Gastroesophageal sphincter (tissue), 4 donors: ENCODE data around the gene UBAC2. TPM values are rescaled to one million over a fixed set of nuclear protein-coding genes. Genes with fewer than 3 reads are reported as not detected.

ENCODE experiments used
- ATAC-seq: fragments of 150-250 bp; one replicate; pipeline ENCODE4 v1.9.1; 2016; ENCODE audit warnings: mild to moderate bottlenecking, moderate library complexity
- H3K27ac ChIP-seq, 4 donors: fragments of 200-600 bp; sonication (generic) in 3 of 4; 1 replicate in 3 of 4; 2 replicates in 1 of 4; pipeline ENCODE4 v1.5.1; 2016 to 2019
- H3K27me3 ChIP-seq: fragments of 200-600 bp; sonication (generic); one replicate; pipeline ENCODE4 v1.5.1; 2019
- H3K36me3 ChIP-seq, 2 donors: fragments of 200-600 bp; sonication (generic); one replicate each; pipeline ENCODE4 v1.5.1; 2019; ENCODE audit warnings: control low read depth in 1 of 2
- H3K4me1 ChIP-seq, 3 donors: fragments of 200-600 bp; sonication (generic); 1 replicate in 2 of 3; 2 replicates in 1 of 3; pipeline ENCODE4 v1.5.1; 2016 to 2019; ENCODE audit warnings: control low read depth in 2 of 3
- H3K4me3 ChIP-seq, 2 donors: fragments of 200-600 bp; sonication (generic); one replicate each; pipeline ENCODE4 v1.5.1; 2019; ENCODE audit warnings: mild to moderate bottlenecking in 1 of 2, moderate library complexity in 1 of 2
- H3K9me3 ChIP-seq, 3 donors: fragments of 200-600 bp; sonication (generic); one replicate each; pipeline ENCODE4 v1.5.1; 2017 to 2019; ENCODE audit warnings: control low read depth in 2 of 3
- EP300 ChIP-seq: sonication (generic); formaldehyde crosslinking; IDR thresholded peaks from one replicate; pipeline ENCODE4 v1.6.1; 2017; ENCODE audit warnings: antibody characterized with exemption, mild to moderate bottlenecking
- POLR2A ChIP-seq, 2 donors: fragments of 450-650 bp; IDR thresholded peaks; one replicate each; pipeline ENCODE4 v1.6.1; 2017; ENCODE audit warnings: antibody characterized with exemption in 2 of 2, mild to moderate bottlenecking in 2 of 2, moderate library complexity in 1 of 2
- POLR2AphosphoS5 ChIP-seq: sonication (generic); formaldehyde crosslinking; IDR thresholded peaks from one replicate; pipeline ENCODE4 v1.6.1; 2017; ENCODE audit warnings: antibody characterized with exemption
- WGBS, 2 donors: methylation state at CpG; one replicate each; pipeline ENCODE4 v1.1.5; 2018; ENCODE audit warnings: low coverage in 1 of 2; 5-methylcytosine and 5-hydroxymethylcytosine counted together
- total RNA-seq, 4 donors: library from RNA; depleted of rRNA; stranded (reverse); fragments of >200 nt; gene quantifications; one replicate each; pipeline ENCODE4 v1.1.0, GENCODE V29; 2016
- TF ChIP-seq, protein P1 (sequence below), 4 experiments: fragments of 200-600 bp in 2 of 4; fragments of 450-650 bp in 2 of 4; sonication (generic) in 1 of 4; IDR thresholded peaks; one replicate each; pipeline ENCODE4 v1.5.1; 2017 to 2019; ENCODE audit warnings: antibody characterized with exemption in 4 of 4, mild to moderate bottlenecking in 2 of 4, moderate library complexity in 2 of 4

The UBAC2 gene
- total RNA-seq, 4 donors from 2014 or later, result 45.0 to 59.6 (median 52.2) TPM

- Histone ChIP-seq H3K36me3 (peaks cover 0 to 47% of the 10 kb centered on the region in 2 donors), H3K27me3 (no peaks in the 10 kb centered on the region), H3K9me3 (no peaks in the 10 kb centered on the region), H3K27ac (no peak overlapping the region), H3K4me1 (no peaks in the 10 kb centered on the region), H3K4me3 (no peak overlapping the region)
- 87 to 93% methylated on average over 5 of the region's 5 CpGs for WGBS, 2 donors
- ATAC-seq, result no peak
- TF ChIP-seq POLR2AphosphoS5 (no peak), EP300 (no peak), POLR2A (IDR thresholded peaks at IDR 0.05) (no peak)
- TF ChIP-seq, protein P1, sequence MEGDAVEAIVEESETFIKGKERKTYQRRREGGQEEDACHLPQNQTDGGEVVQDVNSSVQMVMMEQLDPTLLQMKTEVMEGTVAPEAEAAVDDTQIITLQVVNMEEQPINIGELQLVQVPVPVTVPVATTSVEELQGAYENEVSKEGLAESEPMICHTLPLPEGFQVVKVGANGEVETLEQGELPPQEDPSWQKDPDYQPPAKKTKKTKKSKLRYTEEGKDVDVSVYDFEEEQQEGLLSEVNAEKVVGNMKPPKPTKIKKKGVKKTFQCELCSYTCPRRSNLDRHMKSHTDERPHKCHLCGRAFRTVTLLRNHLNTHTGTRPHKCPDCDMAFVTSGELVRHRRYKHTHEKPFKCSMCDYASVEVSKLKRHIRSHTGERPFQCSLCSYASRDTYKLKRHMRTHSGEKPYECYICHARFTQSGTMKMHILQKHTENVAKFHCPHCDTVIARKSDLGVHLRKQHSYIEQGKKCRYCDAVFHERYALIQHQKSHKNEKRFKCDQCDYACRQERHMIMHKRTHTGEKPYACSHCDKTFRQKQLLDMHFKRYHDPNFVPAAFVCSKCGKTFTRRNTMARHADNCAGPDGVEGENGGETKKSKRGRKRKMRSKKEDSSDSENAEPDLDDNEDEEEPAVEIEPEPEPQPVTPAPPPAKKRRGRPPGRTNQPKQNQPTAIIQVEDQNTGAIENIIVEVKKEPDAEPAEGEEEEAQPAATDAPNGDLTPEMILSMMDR (IDR thresholded peaks at IDR 0.05), result no peak
Measured at GRCh38 chr13:99339230-99339721, 138.6 kb downstream of the UBAC2 start.

DNA sequence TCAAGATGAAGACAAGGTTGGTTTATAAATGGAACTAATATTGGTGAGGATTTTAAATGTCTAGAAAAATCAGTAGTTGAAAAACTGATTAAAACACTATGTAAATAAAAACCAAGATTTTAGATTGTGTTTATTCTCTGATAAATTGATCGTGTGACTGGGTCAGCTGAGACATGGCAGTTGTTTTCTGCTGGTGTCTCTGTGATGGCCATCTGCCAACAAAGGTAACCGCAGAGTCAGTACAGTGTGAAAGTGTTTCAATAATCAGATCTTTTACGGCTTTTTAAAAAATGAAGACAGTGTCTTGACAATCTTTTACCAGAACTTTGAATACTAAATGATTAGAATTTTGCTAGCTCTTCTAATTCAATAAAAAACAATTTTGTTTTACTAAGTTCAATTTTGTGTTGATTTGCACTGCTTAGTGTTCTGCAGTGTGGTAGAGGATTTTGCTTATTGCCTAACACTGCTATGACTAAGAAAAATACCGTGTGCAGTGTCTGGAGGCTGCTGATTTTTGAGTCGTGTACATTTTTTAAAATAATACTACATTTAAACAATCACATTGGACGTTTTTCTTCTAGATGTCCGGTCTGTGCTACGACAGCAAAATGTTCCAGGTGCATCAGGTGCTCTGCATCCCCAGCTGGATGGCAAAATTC, 139.2 kb downstream of the UBAC2 start:
- no peak for ATAC-seq
- no peak for TF ChIP-seq POLR2A (IDR thresholded peaks at IDR 0.05)
- TF ChIP-seq, protein P1 (IDR thresholded peaks at IDR 0.05), result no peak
- TF ChIP-seq POLR2AphosphoS5, result no peak
- TF ChIP-seq EP300, result no peak
- Histone ChIP-seq H3K27me3 (no peaks in the 10 kb centered on the region), H3K4me3 (no peak overlapping the region), H3K4me1 (no peaks in the 10 kb centered on the region), H3K9me3 (no peaks in the 10 kb centered on the region), H3K36me3 (peaks cover 0 to 53% of the 10 kb centered on the region in 2 donors), H3K27ac (no peak overlapping the region)
- 79 to 90% methylated on average over 7 to 8 of the region's 8 CpGs for WGBS, 2 donors

GRCh38 chr13:99340638-99341037, 140.0 kb downstream of the UBAC2 start:
- H3K4me1 ChIP-seq, result no peaks in the 10 kb centered on the region
- H3K36me3 ChIP-seq, result peaks cover 0 to 56% of the 10 kb centered on the region in 2 donors
- no peaks in the 10 kb centered on the region for H3K27me3 ChIP-seq
- ATAC-seq, result no peak
- H3K27ac ChIP-seq, result no peak overlapping the region
- H3K4me3 ChIP-seq, result no peak overlapping the region
- H3K9me3 ChIP-seq, result no peaks in the 10 kb centered on the region
- TF ChIP-seq POLR2AphosphoS5, result no peak
- TF ChIP-seq EP300, result no peak
- no peak for TF ChIP-seq POLR2A (IDR thresholded peaks at IDR 0.05)

DNA sequence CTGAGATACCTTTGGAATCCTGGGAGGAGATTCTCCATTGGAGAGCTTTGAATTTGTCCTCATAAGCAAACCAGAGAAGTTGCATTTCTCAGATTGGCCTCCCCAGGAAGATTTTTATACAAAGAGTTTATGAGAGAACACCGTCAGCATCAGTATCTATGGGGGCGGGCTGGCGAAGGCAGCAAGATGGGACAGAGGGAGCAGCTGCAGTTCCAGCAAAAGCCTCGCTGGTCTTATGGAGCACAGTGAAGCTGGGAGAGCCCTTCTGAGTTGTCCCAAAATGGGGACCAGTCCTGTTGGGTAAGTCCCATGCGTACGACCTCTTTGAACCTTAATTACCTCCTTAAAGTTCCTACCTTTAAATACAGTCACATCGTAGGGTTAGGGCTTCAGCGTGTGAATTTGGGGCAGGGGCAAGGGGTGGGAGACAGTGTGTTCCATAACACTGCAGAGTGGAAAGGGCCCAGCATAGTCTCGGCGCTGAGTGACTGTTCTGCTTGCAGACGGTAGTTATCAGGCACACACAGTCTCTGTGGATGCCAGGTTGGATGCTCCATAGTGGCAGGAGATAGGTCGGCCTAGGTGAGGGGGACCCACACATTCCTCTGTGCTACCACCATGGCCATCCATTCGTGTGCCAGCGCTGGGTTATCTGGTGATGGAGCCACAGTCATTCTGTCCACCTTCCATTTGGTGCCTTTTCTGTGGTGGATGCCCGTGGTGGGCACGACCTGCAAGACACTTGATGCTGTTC, 141.5 kb downstream of the UBAC2 start:
- no peak for ATAC-seq
- H3K4me1 ChIP-seq, result no peaks in the 10 kb centered on the region
- no peaks in the 10 kb centered on the region for H3K27me3 ChIP-seq
- TF ChIP-seq, protein P1 (IDR thresholded peaks at IDR 0.05), result no peak
- TF ChIP-seq EP300 (no peak), POLR2AphosphoS5 (no peak), POLR2A (IDR thresholded peaks at IDR 0.05) (no peak)
- no peak overlapping the region for H3K27ac ChIP-seq
- peaks cover 0 to 68% of the 10 kb centered on the region in 2 donors for H3K36me3 ChIP-seq
- no peak overlapping the region for H3K4me3 ChIP-seq
- no peaks in the 10 kb centered on the region for H3K9me3 ChIP-seq
- 81 to 95% methylated on average over 4 to 9 of the region's 16 CpGs for WGBS, 2 donors

- H3K4me1 ChIP-seq, result no peaks in the 10 kb centered on the region
- no peak for ATAC-seq
- no peaks in the 10 kb centered on the region for H3K9me3 ChIP-seq
Measured at GRCh38 chr13:99342723-99343315, 142.2 kb downstream of the UBAC2 start.

More at GRCh38 chr13:99342723-99343315, 142.2 kb downstream of the UBAC2 start:
- peaks cover 0 to 73% of the 10 kb centered on the region in 2 donors for H3K36me3 ChIP-seq
- TF ChIP-seq, protein P1 (IDR thresholded peaks at IDR 0.05), result no peak
- TF ChIP-seq POLR2AphosphoS5, result no peak
- no peak for TF ChIP-seq EP300
- no peak for TF ChIP-seq POLR2A (IDR thresholded peaks at IDR 0.05)
- 8 to 80% methylated on average over 2 of the region's 10 CpGs for WGBS, 2 donors
- H3K27me3 ChIP-seq, result no peaks in the 10 kb centered on the region
- H3K27ac ChIP-seq, result no peak overlapping the region
- H3K4me3 ChIP-seq, result no peak overlapping the region
